Measurements from ENCODE around the gene IFI27L2.
A peak's percentile ranks its signal among the peaks of the same experiment; 100 is the strongest.

The IFI27L2 gene

DNA sequence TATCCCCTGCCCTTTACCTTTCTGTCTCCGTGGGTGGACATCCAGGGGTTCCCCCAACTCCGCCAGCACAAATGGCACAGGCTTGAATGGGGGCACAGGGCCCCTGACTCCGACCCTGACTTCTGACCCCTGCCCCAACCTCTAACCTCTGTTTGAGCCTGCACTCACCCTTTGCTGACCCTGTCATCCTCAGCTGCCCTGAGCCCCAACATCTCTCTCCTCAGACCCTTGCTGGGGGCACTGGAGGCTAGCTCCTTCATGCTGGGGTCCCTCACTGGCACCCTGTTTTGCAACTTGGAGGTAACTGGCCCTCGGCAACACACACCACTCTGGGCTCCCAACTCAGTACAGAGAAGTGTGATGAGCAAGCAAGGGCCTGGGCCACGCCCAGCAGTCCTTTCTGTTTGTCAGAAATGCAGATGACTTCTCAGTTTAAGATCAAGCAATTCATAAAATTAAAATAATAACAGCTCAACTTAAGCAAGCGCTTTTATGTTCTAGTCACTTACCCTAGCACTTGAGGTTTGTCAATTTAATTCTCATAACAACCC lies 16.8 kb downstream of the IFI27L2 start:
- Histone ChIP-seq H3K9ac (ENCODE audit: low read length) (no peak overlapping the region), H3K9me3 (ENCODE audit: low read length) (no peaks in the 10 kb centered on the region), H3K27me3 (ENCODE audit: control insufficient read depth in 1 of 2, insufficient read depth in 2 of 2, low read length in 2 of 2) (no peaks in the 10 kb centered on the region), H3K4me3 (ENCODE audit: low read depth in 1 of 2, low read length in 2 of 2) (no peak overlapping the region), H3K4me1 (ENCODE audit: insufficient read depth, low read length) (peaks cover 9% of the 10 kb centered on the region), H3K36me3 (ENCODE audit: insufficient read depth, low read length) (no peaks in the 10 kb centered on the region), H3K27ac (ENCODE audit: low read depth, low read length) (no peak overlapping the region)

- H3K9me3 ChIP-seq (ENCODE audit: low read length), result no peaks in the 10 kb centered on the region
- H3K27ac ChIP-seq (ENCODE audit: low read depth, low read length), result no peak overlapping the region
- H3K9ac ChIP-seq (ENCODE audit: low read length), result no peak overlapping the region
- H3K4me3 ChIP-seq (ENCODE audit: low read depth in 1 of 2, low read length in 2 of 2), result peak overlapping the region in 1 of 2 donors; percentile 7
- no peaks in the 10 kb centered on the region for H3K27me3 ChIP-seq (ENCODE audit: control insufficient read depth in 1 of 2, insufficient read depth in 2 of 2, low read length in 2 of 2)
- peaks cover 9% of the 10 kb centered on the region for H3K4me1 ChIP-seq (ENCODE audit: insufficient read depth, low read length)
- H3K36me3 ChIP-seq (ENCODE audit: insufficient read depth, low read length), result no peaks in the 10 kb centered on the region
These were observed 17.9 kb downstream of the IFI27L2 start for GRCh38 chr14:94111276-94112095.

- Histone ChIP-seq H3K27ac (ENCODE audit: low read depth, low read length) (no peak within 1 kb of the TSS), H3K4me1 (ENCODE audit: insufficient read depth, low read length) (peaks cover 9% of the 10 kb centered on the region), H3K4me3 (ENCODE audit: low read depth in 1 of 2, low read length in 2 of 2) (peak within 1 kb of the TSS in 1 of 2 donors; percentile 21), H3K36me3 (ENCODE audit: insufficient read depth, low read length) (no peaks in the 10 kb centered on the region), H3K27me3 (ENCODE audit: control insufficient read depth in 1 of 2, insufficient read depth in 2 of 2, low read length in 2 of 2) (no peaks in the 10 kb centered on the region), H3K9ac (ENCODE audit: low read length) (no peak within 1 kb of the TSS), H3K9me3 (ENCODE audit: low read length) (no peaks in the 10 kb centered on the region)
These were observed 18.7 kb downstream of the IFI27L2 start, which contains the start of gene IFI27 for GRCh38 chr14:94110552-94111181. IFI27 (plus strand) TSS chr14:94110736.

DNA sequence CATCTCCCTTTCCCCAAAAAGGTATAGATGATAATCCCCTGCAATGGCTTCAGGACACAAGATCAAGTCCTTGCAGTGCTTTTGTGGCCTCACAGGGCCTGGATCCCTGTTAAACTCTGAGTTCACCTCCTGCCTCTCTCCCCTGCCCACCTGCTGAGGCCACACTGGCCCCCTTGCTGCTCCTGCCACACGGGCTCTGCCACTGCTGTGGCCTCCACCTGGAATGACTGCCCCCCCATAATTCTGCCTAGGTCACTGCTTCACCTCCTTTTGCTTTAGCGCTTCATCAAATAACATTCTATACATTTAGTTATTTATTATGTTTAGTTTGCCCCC lies 19.5 kb downstream of the IFI27L2 start:
- no peaks in the 10 kb centered on the region for H3K9me3 ChIP-seq (ENCODE audit: low read length)
- H3K36me3 ChIP-seq (ENCODE audit: insufficient read depth, low read length), result no peaks in the 10 kb centered on the region
- H3K27me3 ChIP-seq (ENCODE audit: control insufficient read depth in 1 of 2, insufficient read depth in 2 of 2, low read length in 2 of 2), result no peaks in the 10 kb centered on the region
- no peak overlapping the region for H3K27ac ChIP-seq (ENCODE audit: low read depth, low read length)
- no peak overlapping the region for H3K9ac ChIP-seq (ENCODE audit: low read length)
- peak overlapping the region in 1 of 2 donors; percentile 21 for H3K4me3 ChIP-seq (ENCODE audit: low read depth in 1 of 2, low read length in 2 of 2)
- H3K4me1 ChIP-seq (ENCODE audit: insufficient read depth, low read length), result peaks cover 9% of the 10 kb centered on the region

- Histone ChIP-seq H3K4me1 (ENCODE audit: insufficient read depth, low read length) (peaks cover 3% of the 10 kb centered on the region), H3K9me3 (ENCODE audit: low read length) (no peaks in the 10 kb centered on the region), H3K4me3 (ENCODE audit: low read depth in 1 of 2, low read length in 2 of 2) (no peak overlapping the region), H3K9ac (ENCODE audit: low read length) (no peak overlapping the region), H3K27me3 (ENCODE audit: control insufficient read depth in 1 of 2, insufficient read depth in 2 of 2, low read length in 2 of 2) (no peaks in the 10 kb centered on the region), H3K36me3 (ENCODE audit: insufficient read depth, low read length) (no peaks in the 10 kb centered on the region), H3K27ac (ENCODE audit: low read depth, low read length) (no peak overlapping the region)
These were observed 24.7 kb downstream of the IFI27L2 start for GRCh38 chr14:94104731-94105130.

DNA sequence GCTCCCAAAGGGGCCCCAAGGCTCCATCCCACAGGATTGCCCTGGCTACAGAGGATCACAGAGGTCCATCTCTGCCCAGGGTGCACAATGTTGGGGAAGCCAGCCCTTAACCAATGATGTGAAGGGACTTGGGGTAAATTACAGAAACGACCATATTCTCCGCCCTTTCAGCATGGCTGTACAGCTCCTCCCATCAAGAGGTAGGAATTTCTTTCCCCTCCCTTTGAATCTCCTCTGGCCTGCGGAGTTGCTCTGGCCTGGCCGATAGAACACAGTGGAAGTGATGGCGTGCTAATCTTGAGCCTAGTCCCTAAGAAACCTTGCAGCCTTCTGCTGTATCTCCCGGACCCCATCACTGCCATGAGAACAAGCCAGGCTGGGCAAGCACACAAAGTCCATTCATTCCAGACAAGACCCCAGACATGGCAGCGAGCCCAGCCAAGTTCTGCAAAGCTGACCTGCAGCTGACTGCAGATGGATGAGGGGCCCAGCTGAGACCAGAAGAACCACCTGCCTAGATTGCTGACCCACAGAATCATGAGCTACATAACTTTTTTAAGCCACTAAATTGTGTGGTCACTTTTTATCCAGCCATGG lies 25.8 kb downstream of the IFI27L2 start:
- H3K27ac ChIP-seq (ENCODE audit: low read depth, low read length), result no peak overlapping the region
- H3K4me3 ChIP-seq (ENCODE audit: low read depth in 1 of 2, low read length in 2 of 2), result no peak overlapping the region
- no peaks in the 10 kb centered on the region for H3K36me3 ChIP-seq (ENCODE audit: insufficient read depth, low read length)
- no peaks in the 10 kb centered on the region for H3K4me1 ChIP-seq (ENCODE audit: insufficient read depth, low read length)
- H3K9ac ChIP-seq (ENCODE audit: low read length), result no peak overlapping the region
- no peaks in the 10 kb centered on the region for H3K9me3 ChIP-seq (ENCODE audit: low read length)
- H3K27me3 ChIP-seq (ENCODE audit: control insufficient read depth in 1 of 2, insufficient read depth in 2 of 2, low read length in 2 of 2), result no peaks in the 10 kb centered on the region

GRCh38 chr14:94102768-94103482 lies 26.5 kb downstream of the IFI27L2 start:
- H3K4me3 ChIP-seq (ENCODE audit: low read depth in 1 of 2, low read length in 2 of 2), result no peak overlapping the region
- H3K4me1 ChIP-seq (ENCODE audit: insufficient read depth, low read length), result no peaks in the 10 kb centered on the region
- no peaks in the 10 kb centered on the region for H3K27me3 ChIP-seq (ENCODE audit: control insufficient read depth in 1 of 2, insufficient read depth in 2 of 2, low read length in 2 of 2)
- H3K9me3 ChIP-seq (ENCODE audit: low read length), result no peaks in the 10 kb centered on the region
- H3K36me3 ChIP-seq (ENCODE audit: insufficient read depth, low read length), result no peaks in the 10 kb centered on the region
- H3K27ac ChIP-seq (ENCODE audit: low read depth, low read length), result no peak overlapping the region
- no peak overlapping the region for H3K9ac ChIP-seq (ENCODE audit: low read length)

GRCh38 chr14:94101748-94102147 lies 27.7 kb downstream of the IFI27L2 start:
- Histone ChIP-seq H3K4me1 (ENCODE audit: insufficient read depth, low read length) (no peaks in the 10 kb centered on the region), H3K4me3 (ENCODE audit: low read depth in 1 of 2, low read length in 2 of 2) (no peak overlapping the region), H3K9ac (ENCODE audit: low read length) (no peak overlapping the region), H3K27me3 (ENCODE audit: control insufficient read depth in 1 of 2, insufficient read depth in 2 of 2, low read length in 2 of 2) (no peaks in the 10 kb centered on the region), H3K27ac (ENCODE audit: low read depth, low read length) (no peak overlapping the region), H3K9me3 (ENCODE audit: low read length) (no peaks in the 10 kb centered on the region), H3K36me3 (ENCODE audit: insufficient read depth, low read length) (no peaks in the 10 kb centered on the region)

GRCh38 chr14:94100847-94101246 lies 28.6 kb downstream of the IFI27L2 start:
- H3K4me3 ChIP-seq (ENCODE audit: low read depth in 1 of 2, low read length in 2 of 2), result no peak overlapping the region
- H3K9me3 ChIP-seq (ENCODE audit: low read length), result no peaks in the 10 kb centered on the region
- no peaks in the 10 kb centered on the region for H3K36me3 ChIP-seq (ENCODE audit: insufficient read depth, low read length)
- no peak overlapping the region for H3K9ac ChIP-seq (ENCODE audit: low read length)
- H3K4me1 ChIP-seq (ENCODE audit: insufficient read depth, low read length), result no peaks in the 10 kb centered on the region
- no peaks in the 10 kb centered on the region for H3K27me3 ChIP-seq (ENCODE audit: control insufficient read depth in 1 of 2, insufficient read depth in 2 of 2, low read length in 2 of 2)
- H3K27ac ChIP-seq (ENCODE audit: low read depth, low read length), result no peak overlapping the region

- Histone ChIP-seq H3K27me3 (ENCODE audit: control insufficient read depth in 1 of 2, insufficient read depth in 2 of 2, low read length in 2 of 2) (no peaks in the 10 kb centered on the region), H3K9ac (ENCODE audit: low read length) (no peak overlapping the region), H3K4me1 (ENCODE audit: insufficient read depth, low read length) (no peaks in the 10 kb centered on the region), H3K27ac (ENCODE audit: low read depth, low read length) (no peak overlapping the region), H3K36me3 (ENCODE audit: insufficient read depth, low read length) (no peaks in the 10 kb centered on the region), H3K4me3 (ENCODE audit: low read depth in 1 of 2, low read length in 2 of 2) (no peak overlapping the region), H3K9me3 (ENCODE audit: low read length) (no peaks in the 10 kb centered on the region)
These were observed 30.4 kb downstream of the IFI27L2 start for GRCh38 chr14:94099006-94099405.

DNA sequence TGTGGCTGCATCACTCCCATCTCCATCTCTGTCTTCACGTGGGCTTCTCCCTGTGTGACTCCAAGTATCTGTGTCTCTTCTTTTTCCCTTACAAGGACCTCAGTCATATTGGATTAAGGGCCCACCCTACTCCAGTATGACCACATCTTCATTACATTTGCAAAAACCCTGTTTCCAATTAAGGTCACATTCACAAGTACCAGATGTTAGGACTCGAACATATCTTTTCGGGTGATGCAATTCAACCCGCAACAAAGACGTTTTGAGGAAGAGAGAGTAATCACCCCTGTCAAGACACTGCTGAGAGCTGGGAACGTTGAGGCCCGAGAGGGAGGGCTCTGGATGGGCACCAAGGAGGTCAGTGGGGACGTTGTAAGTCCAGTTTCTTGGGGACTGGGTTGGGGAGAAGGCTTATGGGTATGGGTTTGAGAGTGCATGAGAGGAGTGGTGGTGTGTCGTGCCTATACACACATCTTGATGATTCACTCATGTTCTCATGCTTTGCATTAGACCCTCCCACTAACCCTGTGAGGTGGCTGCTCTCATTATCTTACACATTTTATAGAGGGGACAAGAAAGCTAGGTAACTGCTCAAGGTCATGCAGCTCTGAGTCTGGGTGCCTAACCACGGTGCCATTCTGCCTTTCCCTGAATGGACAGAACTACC lies 30.9 kb downstream of the IFI27L2 start:
- Histone ChIP-seq H3K36me3 (ENCODE audit: insufficient read depth, low read length) (no peaks in the 10 kb centered on the region), H3K27ac (ENCODE audit: low read depth, low read length) (no peak overlapping the region), H3K9ac (ENCODE audit: low read length) (no peak overlapping the region), H3K27me3 (ENCODE audit: control insufficient read depth in 1 of 2, insufficient read depth in 2 of 2, low read length in 2 of 2) (no peaks in the 10 kb centered on the region), H3K4me1 (ENCODE audit: insufficient read depth, low read length) (no peaks in the 10 kb centered on the region), H3K4me3 (ENCODE audit: low read depth in 1 of 2, low read length in 2 of 2) (no peak overlapping the region), H3K9me3 (ENCODE audit: low read length) (no peaks in the 10 kb centered on the region)
